OCI-LY3 (cell line): ENCODE results near the gene DNAI1.

Experiments used
- CTCF ChIP-seq: fragments of 200-600, 300-600 bp; sonication (generic); IDR thresholded peaks from 2 replicates; pipeline ENCODE4 v1.5.1; 2014; ENCODE audit warnings: antibody characterized with exemption, low read length, low read depth
- EZH2phosphoT487 ChIP-seq: fragments of 200-600 bp; shearing (Covaris generic); IDR thresholded peaks from 2 replicates; pipeline ENCODE4 v1.6.1; 2018; ENCODE audit warnings: antibody characterized with exemption, mixed run types, low read depth

- TF ChIP-seq EZH2phosphoT487: no peak
- no peak for TF ChIP-seq CTCF
Observed at GRCh38 chr9:34549407-34549732, 90.8 kb downstream of the DNAI1 start.
